RWPE1 (cell line): Measurements from ENCODE around the gene HINFP.
A peak's percentile ranks its signal among the peaks of the same experiment; 100 is the strongest.
"Not testable (repeated sequence)": the region's sequence is repeated elsewhere in the genome, so short reads cannot be mapped to it uniquely, and the experiment has no call there.

Experiments
- CTCF ChIA-PET: fragments of 350-600 bp; sonication (Branson Sonifier 250); formaldehyde crosslinking; extraction: SDS; loops from one replicate; lab custom pipeline; 2021; lab: Yijun Ruan, JAX
- POLR2A ChIA-PET: fragments of 400-600 bp; formaldehyde crosslinking; extraction: SDS; loops from one replicate; lab custom pipeline; 2020; ENCODE audit warnings: antibody characterized with exemption; ENCODE audit not compliant: low non-redundant PET; lab: Yijun Ruan, JAX
- DNase-seq: peaks from one replicate; pipeline ENCODE4 v3.0.0; 2012; ENCODE audit warnings: low spot score
- H3K27ac ChIP-seq: fragments of 450-650 bp; 2 replicates; pipeline ENCODE4 v1.5.1; 2017
- TF ChIP-seq, protein P1 (sequence below): fragments of 450-650 bp; conservative IDR thresholded peaks from 2 replicates; pipeline ENCODE4 v1.5.1; 2017; ENCODE audit warnings: low read depth, mild to moderate bottlenecking

Gene HINFP

DNA sequence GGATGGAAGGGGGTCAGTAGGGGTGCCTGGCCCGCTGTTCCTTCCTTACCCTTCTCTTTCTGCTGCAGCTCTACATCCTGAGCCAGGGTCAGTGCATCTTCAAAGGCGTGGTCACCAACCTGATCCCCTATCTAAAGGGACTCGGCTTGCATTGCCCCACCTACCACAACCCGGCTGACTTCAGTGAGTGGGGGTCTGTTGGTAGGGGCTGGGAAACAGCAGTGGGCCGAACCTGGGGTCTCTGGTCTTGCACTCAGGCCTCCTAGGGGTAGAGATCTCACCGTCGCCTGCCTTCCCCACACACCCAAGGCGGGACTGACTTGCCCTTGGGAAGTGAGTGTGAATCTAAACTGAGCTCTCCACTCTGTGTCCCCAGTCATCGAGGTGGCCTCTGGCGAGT lies 35.1 kb downstream of the HINFP start:
- POLR2A ChIA-PET = no interaction called here
- H3K27ac ChIP-seq = no peak overlapping the region
- DNase-seq = no peak
- TF ChIP-seq, protein P1, sequence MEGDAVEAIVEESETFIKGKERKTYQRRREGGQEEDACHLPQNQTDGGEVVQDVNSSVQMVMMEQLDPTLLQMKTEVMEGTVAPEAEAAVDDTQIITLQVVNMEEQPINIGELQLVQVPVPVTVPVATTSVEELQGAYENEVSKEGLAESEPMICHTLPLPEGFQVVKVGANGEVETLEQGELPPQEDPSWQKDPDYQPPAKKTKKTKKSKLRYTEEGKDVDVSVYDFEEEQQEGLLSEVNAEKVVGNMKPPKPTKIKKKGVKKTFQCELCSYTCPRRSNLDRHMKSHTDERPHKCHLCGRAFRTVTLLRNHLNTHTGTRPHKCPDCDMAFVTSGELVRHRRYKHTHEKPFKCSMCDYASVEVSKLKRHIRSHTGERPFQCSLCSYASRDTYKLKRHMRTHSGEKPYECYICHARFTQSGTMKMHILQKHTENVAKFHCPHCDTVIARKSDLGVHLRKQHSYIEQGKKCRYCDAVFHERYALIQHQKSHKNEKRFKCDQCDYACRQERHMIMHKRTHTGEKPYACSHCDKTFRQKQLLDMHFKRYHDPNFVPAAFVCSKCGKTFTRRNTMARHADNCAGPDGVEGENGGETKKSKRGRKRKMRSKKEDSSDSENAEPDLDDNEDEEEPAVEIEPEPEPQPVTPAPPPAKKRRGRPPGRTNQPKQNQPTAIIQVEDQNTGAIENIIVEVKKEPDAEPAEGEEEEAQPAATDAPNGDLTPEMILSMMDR = no peak
- CTCF ChIA-PET = interaction anchor here (0.6 to 1.4 kb wide), 6 partner anchors 11 to 514 kb away, joined by 3 to 7 read pairs (median 3); partner anchors contain the start of gene NLRX1

DNA sequence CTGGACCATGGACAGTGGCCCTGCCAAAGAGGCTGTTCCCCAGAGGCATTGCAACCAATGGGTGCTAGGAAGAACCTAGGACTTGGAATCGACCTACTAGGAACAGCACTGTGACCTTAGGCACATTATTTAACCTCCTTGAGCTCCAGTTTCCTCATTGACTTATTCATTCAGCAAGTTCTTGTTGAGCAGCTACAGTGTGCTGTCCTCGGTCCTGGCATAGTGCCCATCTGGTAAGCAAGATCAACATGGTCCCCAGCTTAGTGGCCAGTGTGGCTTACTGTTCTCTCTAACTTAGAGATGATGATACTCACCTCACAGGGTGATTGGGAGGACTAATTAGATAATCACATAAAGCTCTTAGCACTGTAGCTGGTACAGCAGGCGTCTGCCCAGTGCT lies 35.7 kb downstream of the HINFP start:
- CTCF ChIA-PET = interaction anchor here (0.6 to 1.4 kb wide), 2 partner anchors 12 to 32 kb away, joined by 3 to 6 read pairs; partner anchors contain the start of gene NLRX1
- TF ChIP-seq, protein P1 = no peak
- POLR2A ChIA-PET = no interaction called here
- H3K27ac ChIP-seq = no peak overlapping the region
- DNase-seq = no peak

DNA sequence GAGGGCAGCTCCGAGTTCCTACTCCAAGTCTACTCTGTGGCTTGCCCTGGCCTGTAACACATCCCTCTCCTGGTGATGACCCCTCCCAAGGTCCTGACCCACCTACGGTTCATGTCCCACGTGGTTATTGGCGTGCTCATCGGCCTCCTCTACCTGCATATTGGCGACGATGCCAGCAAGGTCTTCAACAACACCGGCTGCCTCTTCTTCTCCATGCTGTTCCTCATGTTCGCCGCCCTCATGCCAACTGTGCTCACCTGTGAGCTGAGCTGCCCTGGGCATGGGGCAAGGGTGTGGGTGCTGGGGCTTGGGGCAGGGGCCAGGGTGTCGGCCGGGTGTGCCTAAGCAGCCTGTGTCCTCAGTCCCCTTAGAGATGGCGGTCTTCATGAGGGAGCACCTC lies 37.1 kb downstream of the HINFP start:
- TF ChIP-seq, protein P1 = no peak
- no peak for DNase-seq
- ChIA-PET POLR2A (no interaction called here), CTCF (no interaction called here)
- H3K27ac ChIP-seq = no peak overlapping the region

DNA sequence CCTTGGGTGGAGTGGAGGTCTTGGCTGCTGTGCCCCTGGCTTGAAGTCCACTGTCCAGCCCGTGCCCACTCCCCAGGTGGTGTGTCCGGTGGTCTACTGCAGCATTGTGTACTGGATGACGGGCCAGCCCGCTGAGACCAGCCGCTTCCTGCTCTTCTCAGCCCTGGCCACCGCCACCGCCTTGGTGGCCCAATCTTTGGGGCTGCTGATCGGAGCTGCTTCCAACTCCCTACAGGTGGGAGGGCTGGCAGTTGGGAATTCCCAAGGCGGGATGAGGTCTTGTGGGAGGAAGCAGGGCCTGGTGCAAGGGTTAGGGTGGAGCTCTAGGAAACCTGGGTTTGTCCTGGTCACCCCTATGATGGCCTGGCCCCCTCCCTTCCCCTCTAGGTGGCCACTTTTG lies 38.8 kb downstream of the HINFP start:
- no peak for DNase-seq
- POLR2A ChIA-PET = no interaction called here
- CTCF ChIA-PET = interaction anchor here (0.6 to 2.0 kb wide), 3 partner anchors 9 to 635 kb away, joined by 3 to 5 read pairs (median 4); no protein-coding TSS in a partner anchor
- TF ChIP-seq, protein P1 = no peak
- no peak overlapping the region for H3K27ac ChIP-seq

DNA sequence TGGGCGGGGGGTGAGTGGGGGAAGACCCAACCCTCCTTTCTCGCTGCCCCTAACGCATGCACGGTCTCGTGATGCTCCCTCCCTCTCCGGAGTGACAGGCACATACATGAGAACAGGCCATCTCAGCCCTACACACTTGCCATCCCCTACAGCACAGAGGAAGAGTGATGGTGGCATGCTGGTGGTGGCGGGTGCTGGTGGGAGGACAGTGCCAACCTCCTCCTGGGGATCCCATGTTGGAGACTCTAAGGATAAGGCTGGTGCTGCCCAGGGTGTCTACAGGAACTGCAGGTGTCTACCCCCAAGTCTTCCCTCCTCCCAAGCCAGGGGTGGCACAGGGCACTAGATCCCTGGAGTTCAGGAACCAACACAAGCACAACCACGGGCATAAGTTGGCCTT lies 40.5 kb downstream of the HINFP start:
- POLR2A ChIA-PET = no interaction called here
- CTCF ChIA-PET = no interaction called here
- DNase-seq = no peak
- TF ChIP-seq, protein P1 = no peak
- H3K27ac ChIP-seq = no peak overlapping the region

DNA sequence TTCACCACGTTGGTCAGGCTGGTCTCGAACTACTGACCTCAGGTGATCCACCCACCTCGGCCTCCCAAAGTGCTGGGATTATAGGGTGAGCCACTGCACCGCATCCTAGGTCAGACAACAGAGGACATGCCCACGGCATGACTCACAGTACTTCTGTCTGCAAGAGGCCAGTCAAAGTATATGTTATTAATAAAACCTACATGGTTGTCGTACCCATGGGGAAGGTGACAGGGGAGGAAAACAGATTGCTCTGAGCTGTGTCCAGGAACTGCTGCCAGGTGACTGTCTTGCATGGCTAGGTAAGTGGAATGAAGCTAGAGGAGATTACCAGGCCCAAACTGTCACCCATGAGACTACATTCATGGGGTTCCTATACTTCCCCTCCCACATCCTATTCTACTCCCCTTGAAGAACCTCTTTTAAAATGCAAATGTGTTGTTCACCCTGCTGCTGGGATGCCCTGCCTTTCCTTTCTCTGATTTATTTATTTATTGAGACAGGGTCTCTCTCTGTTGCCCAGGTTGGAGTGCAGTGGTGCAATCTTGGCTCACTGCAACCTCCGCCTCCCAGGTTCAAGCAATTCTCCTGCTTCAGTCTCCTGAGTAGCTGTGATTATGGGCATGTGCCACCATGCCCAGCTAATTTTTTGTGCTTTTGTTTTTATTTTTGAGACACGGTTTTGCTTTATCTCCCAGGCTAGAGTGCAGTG lies 45.1 kb downstream of the HINFP start:
- ChIA-PET POLR2A (no interaction called here), CTCF (interaction anchor here (0.6 to 1.0 kb wide), 5 partner anchors 9 to 198 kb away, joined by 3 to 5 read pairs (median 3); no protein-coding TSS in a partner anchor)
- TF ChIP-seq, protein P1 = no peak

DNA sequence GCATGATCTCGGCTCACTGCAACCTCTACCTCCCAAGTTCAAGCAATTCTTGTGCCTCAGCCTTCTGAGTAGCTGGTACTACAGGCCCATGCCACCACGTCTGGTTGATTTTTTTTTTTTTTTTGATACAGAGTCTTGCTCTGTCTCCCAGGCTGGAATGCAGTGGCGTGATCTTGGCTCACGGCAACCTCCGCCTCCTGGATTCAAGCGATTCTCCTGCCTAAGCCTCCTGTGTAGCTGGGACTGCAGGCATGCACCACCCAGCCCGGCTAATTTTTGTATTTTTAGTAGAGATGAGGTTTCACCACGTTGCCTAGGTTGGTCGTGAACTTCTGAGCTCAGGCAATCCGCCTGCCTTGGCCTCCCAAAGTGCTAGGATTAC lies 45.7 kb downstream of the HINFP start:
- CTCF ChIA-PET = interaction anchor here (0.6 to 0.7 kb wide), 4 partner anchors 8 to 197 kb away, joined by 3 to 4 read pairs (median 3); no protein-coding TSS in a partner anchor
- POLR2A ChIA-PET = not testable (repeated sequence)
- H3K27ac ChIP-seq = peak overlapping the region; percentile 91

More for the DNA sequence above, 45.1 kb downstream of the HINFP start:
- DNase-seq = peak; percentile 74
- H3K27ac ChIP-seq = peak overlapping the region; percentile 91

More for the DNA sequence above, 45.7 kb downstream of the HINFP start:
- DNase-seq = not testable (repeated sequence)
